ENCODE data around the gene CD96.

CD96 gene

GRCh38 chr3:111584744-111585143 is 42.7 kb downstream of the CD96 start:
- H3K4me3 ChIP-seq (replicated peaks; ENCODE audit: insufficient read depth, low read length) = no peak overlapping the region
- DNase-seq (ENCODE audit: low read depth in 1 of 2, low spot score in 1 of 2) = no peak
- no peak for TF ChIP-seq POLR2AphosphoS5 (IDR thresholded peaks at IDR 0.05; ENCODE audit: low read depth)
- no peak for TF ChIP-seq CTCF (IDR thresholded peaks at IDR 0.05; ENCODE audit: insufficient read depth, low read length)
- TF ChIP-seq REST (IDR thresholded peaks at IDR 0.05; ENCODE audit: insufficient replicate concordance, low read depth) = no peak
- no peak for TF ChIP-seq GABPA (IDR thresholded peaks at IDR 0.05; ENCODE audit: low read depth)
- no peak for TF ChIP-seq SPI1 (IDR thresholded peaks at IDR 0.05; ENCODE audit: borderline replicate concordance, low read depth)
- no peak overlapping the region for H3K27ac ChIP-seq (replicated peaks)
- H3K27me3 ChIP-seq (ENCODE audit: insufficient read depth, poor library complexity, severe bottlenecking) = no peaks in the 10 kb centered on the region

GRCh38 chr3:111585217-111585616 is 43.2 kb downstream of the CD96 start:
- no peak overlapping the region for H3K27ac ChIP-seq (replicated peaks)
- DNase-seq (ENCODE audit: low read depth in 1 of 2, low spot score in 1 of 2) = no peak
- H3K27me3 ChIP-seq (ENCODE audit: insufficient read depth, poor library complexity, severe bottlenecking) = no peaks in the 10 kb centered on the region
- TF ChIP-seq CTCF (IDR thresholded peaks at IDR 0.05; ENCODE audit: insufficient read depth, low read length) (no peak), POLR2AphosphoS5 (IDR thresholded peaks at IDR 0.05; ENCODE audit: low read depth) (no peak)
- no peak overlapping the region for H3K4me3 ChIP-seq (replicated peaks; ENCODE audit: insufficient read depth, low read length)

GRCh38 chr3:111588527-111588926 is 46.5 kb downstream of the CD96 start:
- DNase-seq (ENCODE audit: low read depth in 1 of 2, low spot score in 1 of 2) = no peak
- Histone ChIP-seq H3K27ac (replicated peaks) (no peak overlapping the region), H3K4me3 (replicated peaks; ENCODE audit: insufficient read depth, low read length) (no peak overlapping the region), H3K27me3 (ENCODE audit: insufficient read depth, poor library complexity, severe bottlenecking) (no peaks in the 10 kb centered on the region)
- TF ChIP-seq SPI1 (IDR thresholded peaks at IDR 0.05; ENCODE audit: borderline replicate concordance, low read depth) = no peak
- no peak for TF ChIP-seq GABPA (IDR thresholded peaks at IDR 0.05; ENCODE audit: low read depth)

- no peak for DNase-seq (ENCODE audit: low read depth in 1 of 2, low spot score in 1 of 2)
- Histone ChIP-seq H3K27ac (replicated peaks) (no peak overlapping the region), H3K27me3 (ENCODE audit: insufficient read depth, poor library complexity, severe bottlenecking) (no peaks in the 10 kb centered on the region), H3K4me3 (replicated peaks; ENCODE audit: insufficient read depth, low read length) (no peak overlapping the region)
- TF ChIP-seq SPI1 (IDR thresholded peaks at IDR 0.05; ENCODE audit: borderline replicate concordance, low read depth) (no peak), GABPA (IDR thresholded peaks at IDR 0.05; ENCODE audit: low read depth) (no peak), POLR2AphosphoS5 (IDR thresholded peaks at IDR 0.05; ENCODE audit: low read depth) (no peak), CTCF (IDR thresholded peaks at IDR 0.05; ENCODE audit: insufficient read depth, low read length) (no peak), REST (IDR thresholded peaks at IDR 0.05; ENCODE audit: insufficient replicate concordance, low read depth) (no peak)
Measured at GRCh38 chr3:111589303-111590142, 47.5 kb downstream of the CD96 start.

Data from HL-60 (cell line).